ENCODE results near the gene MPL.

- TF ChIP-seq SIN3A (IDR thresholded peaks at IDR 0.05; ENCODE audit: borderline replicate concordance, insufficient read depth, low read length) (no peak), POLR2AphosphoS5 (IDR thresholded peaks at IDR 0.05; ENCODE audit: low read depth, low read length) (no peak)
Observed at GRCh38 chr1:43398227-43398626, 60.6 kb downstream of the MPL start.
